H1 (cell line): ENCODE measurements around the gene MPDU1. TPM values are rescaled to one million over a fixed set of nuclear protein-coding genes. Genes with fewer than 3 reads are reported as not detected.

Experiments
- BACH1 ChIP-seq: IDR thresholded peaks from 2 replicates; pipeline ENCODE4 v1.6.1; 2012; ENCODE audit warnings: low read length, improper control_type of control experiment
- CBX5 ChIP-seq: fragments of 300-800, 300-1000 bp; sonication (generic); IDR thresholded peaks from 2 replicates; pipeline ENCODE4 v1.7.1; 2016; ENCODE audit warnings: antibody characterized with exemption, low read length, low read depth
- CREB1 ChIP-seq: IDR thresholded peaks from 2 replicates; pipeline ENCODE4 v1.6.1; 2012; ENCODE audit warnings: inconsistent platforms
- EP300 ChIP-seq, 2 experiments: IDR thresholded peaks; 1 replicate in 1 of 2; 2 replicates in 1 of 2; pipeline ENCODE4 v1.6.1; 2011 to 2012; ENCODE audit warnings: low read depth in 2 of 2, low read length in 2 of 2, mild to moderate bottlenecking in 2 of 2, borderline replicate concordance in 1 of 2, inconsistent platforms in 1 of 2, moderate library complexity in 1 of 2
- GABPA ChIP-seq: IDR thresholded peaks from 2 replicates; pipeline ENCODE4 v1.6.1; 2011; ENCODE audit warnings: mild to moderate bottlenecking, low read length, moderate library complexity, borderline replicate concordance; ENCODE audit not compliant: insufficient read depth
- JUND ChIP-seq: IDR thresholded peaks from 2 replicates; pipeline ENCODE4 v1.6.1; 2011; ENCODE audit warnings: mild to moderate bottlenecking, improper control_type of control experiment, low read length
- KDM1A ChIP-seq: fragments of 200-600, 300-600 bp; sonication (generic); IDR thresholded peaks from 2 replicates; pipeline ENCODE4 v1.7.1; 2016; ENCODE audit warnings: mild to moderate bottlenecking, low read length, borderline replicate concordance
- RBBP5 ChIP-seq: IDR thresholded peaks from 2 replicates; pipeline ENCODE4 v1.7.1; 2012; ENCODE audit warnings: low read depth, mild to moderate bottlenecking, inconsistent platforms, low read length, moderate library complexity, borderline replicate concordance
- RFX5 ChIP-seq: IDR thresholded peaks from 2 replicates; pipeline ENCODE4 v1.6.1; 2011; ENCODE audit warnings: low read depth, low read length, improper control_type of control experiment, borderline replicate concordance
- RNF2 ChIP-seq: fragments of 200-900, 300-1000 bp; sonication (generic); IDR thresholded peaks from 2 replicates; pipeline ENCODE4 v1.7.1; 2016; ENCODE audit warnings: borderline replicate concordance, low read depth, mild to moderate bottlenecking, antibody characterized with exemption, low read length; ENCODE audit not compliant: poor library complexity, severe bottlenecking; ENCODE audit errors: missing control alignments
- RXRA ChIP-seq: IDR thresholded peaks from 2 replicates; pipeline ENCODE4 v1.6.1; 2011; ENCODE audit warnings: low read depth, mild to moderate bottlenecking, low read length, moderate library complexity; ENCODE audit not compliant: insufficient read depth
- SAP30 ChIP-seq: fragments of 300-600 bp; sonication (generic); IDR thresholded peaks from 2 replicates; pipeline ENCODE4 v1.7.1; 2012; ENCODE audit warnings: low read length, moderate library complexity, mild to moderate bottlenecking, inconsistent platforms; ENCODE audit not compliant: insufficient read depth, insufficient replicate concordance
- SIN3A ChIP-seq, 2 experiments: IDR thresholded peaks in 1 of 2; conservative IDR thresholded peaks in 1 of 2; 2 replicates each; pipeline ENCODE4 v1.6.1; 2011 to 2012; ENCODE audit warnings: low read length in 2 of 2, improper control_type of control experiment in 1 of 2, low read depth in 1 of 2, mild to moderate bottlenecking in 1 of 2
- SP1 ChIP-seq: IDR thresholded peaks from 2 replicates; pipeline ENCODE4 v1.6.1; 2011; ENCODE audit warnings: low read depth, low read length
- SP2 ChIP-seq: IDR thresholded peaks from 2 replicates; pipeline ENCODE4 v1.6.1; 2012; ENCODE audit warnings: mild to moderate bottlenecking, low read length, inconsistent platforms
- SUZ12 ChIP-seq: fragments of 200-600 bp; sonication (generic); IDR thresholded peaks from 2 replicates; pipeline ENCODE4 v1.6.1; 2012; ENCODE audit warnings: mild to moderate bottlenecking, inconsistent platforms, low read length, moderate library complexity, mixed read lengths
- TAF7 ChIP-seq: optimal IDR thresholded peaks from 2 replicates; pipeline ENCODE3; 2011; ENCODE audit warnings: low read depth, mild to moderate bottlenecking, inconsistent platforms, low read length, moderate library complexity, borderline replicate concordance
- ZNF274 ChIP-seq: IDR thresholded peaks from 2 replicates; pipeline ENCODE4 v1.7.0; 2012; ENCODE audit warnings: low read length, borderline replicate concordance; ENCODE audit errors: extremely low read depth
- polyA plus RNA-seq, 7 experiments: library from polyadenylated mRNA; depleted of rRNA in 3 of 7; stranded (reverse) in 5 of 7; unstranded in 2 of 7; fragments of >200 nt in 5 of 7; fragments of 200-250 nt in 2 of 7; gene quantifications; 1 replicate in 5 of 7; 2 replicates in 1 of 7; 4 replicates in 1 of 7; pipeline versions ENCODE4 v1.2.1 to v1.2.3, GENCODE V29; 2011 to 2013; ENCODE audit warnings: missing spikeins in 2 of 7, mixed read lengths in 2 of 7
- total RNA-seq: library from RNA; stranded (reverse); fragmentation: NEBNext Ultra II Directional; extraction: Animal tissue kit (Norgen Biotek cat#: 25700); gene quantifications from 2 replicates; pipeline ENCODE4 v1.2.1, GENCODE V29; 2021
- TF ChIP-seq, protein P1 (sequence below): IDR thresholded peaks from 2 replicates; pipeline ENCODE4 v1.6.1; 2012; ENCODE audit warnings: inconsistent platforms
- TF ChIP-seq, protein P2 (sequence below): IDR thresholded peaks from 2 replicates; pipeline ENCODE4 v1.6.1; 2012; ENCODE audit warnings: low read length, inconsistent platforms

The MPDU1 gene
- total and polyA plus RNA-seq, 2 of the 8 experiments (the other 6 are each of a cell fraction or from before 2014, with no cell fraction given) = 63.2 to 142 TPM

DNA sequence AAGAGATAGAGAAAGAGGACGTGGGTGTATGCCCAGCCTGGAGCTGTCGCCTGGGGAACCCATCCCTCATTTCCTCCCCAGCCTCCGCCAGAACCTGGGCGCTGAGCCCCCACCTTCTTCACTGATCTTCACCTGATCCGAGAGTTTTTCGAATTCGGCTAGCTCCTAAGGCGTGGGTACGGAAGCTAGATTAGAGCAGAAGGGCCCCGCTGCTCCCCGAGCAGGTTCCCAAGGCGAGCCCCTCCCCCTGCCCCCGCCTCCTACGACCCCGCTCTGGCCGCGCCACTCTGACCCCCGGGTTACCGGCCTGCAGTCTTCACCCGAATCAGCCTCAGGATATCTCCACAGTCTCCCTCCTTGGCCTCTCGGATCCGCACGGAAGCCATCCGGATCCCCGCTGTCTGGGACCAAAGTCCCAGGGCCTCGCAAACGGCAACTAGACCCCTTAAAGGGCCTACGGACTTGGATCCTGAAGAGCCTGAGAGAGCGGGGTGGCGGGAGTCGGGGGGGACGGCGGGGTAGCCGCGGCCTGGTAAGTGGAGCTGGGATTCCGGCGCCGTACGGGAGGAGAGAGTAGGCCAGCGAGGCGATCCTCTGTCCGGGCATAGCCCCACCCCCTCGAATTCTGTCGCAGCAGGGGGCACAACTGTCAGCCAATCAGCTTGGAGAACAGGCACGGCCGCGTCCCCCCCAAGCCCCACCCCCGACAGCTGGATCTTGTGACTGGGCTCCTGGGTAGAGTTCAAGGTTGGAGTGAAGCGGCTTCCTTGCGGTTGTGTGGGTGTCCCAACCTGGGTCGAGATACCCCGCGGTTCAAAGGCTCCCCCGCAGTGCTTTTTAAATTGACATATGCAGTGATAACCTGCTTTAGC lies 43.8 kb downstream of the MPDU1 start, which contains the start of gene SAT2 (continued):
- TF ChIP-seq CBX5 (no peak), TAF7 (peak; percentile 82), EP300 (IDR thresholded peaks at IDR 0.05; ENCODE audit: borderline replicate concordance in 1 of 2, low read depth in 2 of 2, low read length in 2 of 2) (peak in 1 of 2 experiments; percentile 77; a peak in 1 of 3 replicates), GABPA (no peak), SAP30 (no peak), SP1 (peak; percentile 76; the same call in 1 of the 2 replicates), SUZ12 (no peak), RBBP5 (peak; percentile 49; the same call in 1 of the 2 replicates), ZNF274 (no peak), CREB1 (0 out of 2 replicates have a peak, but pooled peaks have one; percentile 12), RNF2 (no peak), BACH1 (no peak), KDM1A (peak; percentile 32), SP2 (no peak), SIN3A (conservative IDR thresholded peaks at IDR 0.05 in 1 of 2, IDR thresholded peaks at IDR 0.05 in 1 of 2; ENCODE audit: low read depth in 1 of 2, low read length in 2 of 2) (0 out of 4 replicates have a peak, but pooled peaks have one; percentile 38 to 52), RXRA (no peak), RFX5 (no peak), JUND (no peak)
- TF ChIP-seq, protein P1, sequence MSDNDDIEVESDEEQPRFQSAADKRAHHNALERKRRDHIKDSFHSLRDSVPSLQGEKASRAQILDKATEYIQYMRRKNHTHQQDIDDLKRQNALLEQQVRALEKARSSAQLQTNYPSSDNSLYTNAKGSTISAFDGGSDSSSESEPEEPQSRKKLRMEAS = no peak; the same call in 1 of the 2 replicates
- TF ChIP-seq, protein P2, sequence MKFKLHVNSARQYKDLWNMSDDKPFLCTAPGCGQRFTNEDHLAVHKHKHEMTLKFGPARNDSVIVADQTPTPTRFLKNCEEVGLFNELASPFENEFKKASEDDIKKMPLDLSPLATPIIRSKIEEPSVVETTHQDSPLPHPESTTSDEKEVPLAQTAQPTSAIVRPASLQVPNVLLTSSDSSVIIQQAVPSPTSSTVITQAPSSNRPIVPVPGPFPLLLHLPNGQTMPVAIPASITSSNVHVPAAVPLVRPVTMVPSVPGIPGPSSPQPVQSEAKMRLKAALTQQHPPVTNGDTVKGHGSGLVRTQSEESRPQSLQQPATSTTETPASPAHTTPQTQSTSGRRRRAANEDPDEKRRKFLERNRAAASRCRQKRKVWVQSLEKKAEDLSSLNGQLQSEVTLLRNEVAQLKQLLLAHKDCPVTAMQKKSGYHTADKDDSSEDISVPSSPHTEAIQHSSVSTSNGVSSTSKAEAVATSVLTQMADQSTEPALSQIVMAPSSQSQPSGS = no peak
